Kasumi-1 (cell line): ENCODE measurements around the gene GSE1.

ENCODE experiments used
- DNase-seq, 2 experiments: peaks; one replicate each; lab custom pipeline; 2025; lab: John Stamatoyannopoulos, UW

GSE1 gene

DNA sequence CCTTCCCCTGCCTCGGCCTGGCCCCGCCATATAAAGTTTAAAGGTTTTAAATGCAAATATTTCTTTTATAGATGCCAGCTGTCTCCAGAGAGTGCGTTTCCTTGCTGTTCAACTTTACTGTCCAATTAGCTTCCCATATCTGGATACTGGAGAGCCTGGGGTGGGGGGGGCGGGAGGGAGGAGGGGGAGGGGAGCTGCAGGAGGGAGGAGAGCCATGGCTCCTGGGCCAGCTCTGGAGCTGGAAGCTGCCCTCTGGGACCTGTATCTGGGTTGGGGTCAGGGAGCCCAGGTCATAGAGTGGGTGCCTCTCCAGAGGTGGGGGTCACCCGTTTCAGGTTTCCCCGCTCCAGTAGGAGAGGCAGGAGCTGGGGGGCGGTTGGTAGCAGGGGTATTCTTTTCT lies 6.2 kb upstream of the GSE1 start:
- DNase-seq, result no peak

DNA sequence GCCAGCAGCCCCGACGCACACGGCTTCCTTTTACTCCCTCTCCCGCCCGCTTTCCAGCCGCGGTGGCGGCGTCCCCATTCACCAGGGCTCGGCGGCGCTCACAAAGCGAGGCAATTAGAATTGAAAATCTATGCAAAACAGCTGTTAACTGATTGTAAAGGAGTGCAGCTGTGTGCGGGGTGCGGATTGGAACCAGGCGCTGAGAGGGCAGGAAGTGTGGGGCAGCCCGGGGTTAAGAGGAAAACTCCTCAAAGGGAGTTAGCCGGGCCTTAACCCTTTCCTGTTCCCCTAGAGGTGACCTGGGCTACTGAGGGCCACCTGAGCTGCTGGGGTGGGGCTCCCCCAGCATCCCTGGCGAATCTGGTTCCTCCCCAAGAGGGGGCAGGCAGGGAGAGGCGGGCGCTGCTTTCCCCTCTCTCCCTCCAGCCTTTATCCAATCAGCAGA lies 5.8 kb upstream of the GSE1 start:
- DNase-seq, result peak; percentile 23 to 55

DNA sequence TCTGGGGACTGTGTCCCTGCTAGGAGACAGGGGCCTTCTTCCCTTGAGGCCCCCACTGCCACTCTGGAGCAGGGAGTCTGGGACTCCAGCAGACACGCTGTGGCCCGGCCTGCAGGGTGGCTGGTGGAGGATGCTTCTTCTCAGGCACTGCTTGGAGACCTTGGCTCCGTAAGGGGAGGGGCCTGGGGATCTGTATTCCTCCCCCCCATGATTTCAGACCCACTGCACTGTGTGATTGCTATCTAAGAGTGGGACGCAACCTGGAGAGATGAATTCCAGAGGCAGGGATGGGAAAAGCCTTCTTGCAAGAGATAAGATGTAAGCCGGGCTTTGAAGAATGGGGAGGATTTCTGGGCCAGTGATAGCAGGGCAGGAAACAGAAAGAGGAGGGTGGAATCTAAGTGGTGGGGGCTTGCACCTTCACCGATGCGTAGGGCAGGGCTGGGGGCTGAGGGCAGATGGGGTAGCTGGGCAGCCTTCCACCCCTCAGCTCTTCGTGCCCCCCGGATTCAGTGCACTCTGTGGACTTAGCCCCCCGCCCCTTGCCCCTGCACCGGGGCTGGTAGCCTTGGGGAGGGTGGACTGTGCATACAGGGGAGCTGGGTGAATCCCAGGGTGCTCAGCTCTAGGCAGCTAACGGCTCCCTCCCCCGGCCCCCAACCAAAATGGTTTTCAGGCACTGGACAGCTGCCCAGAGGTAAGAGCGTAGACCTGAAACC lies 5.2 kb upstream of the GSE1 start:
- DNase-seq, result no peak

DNA sequence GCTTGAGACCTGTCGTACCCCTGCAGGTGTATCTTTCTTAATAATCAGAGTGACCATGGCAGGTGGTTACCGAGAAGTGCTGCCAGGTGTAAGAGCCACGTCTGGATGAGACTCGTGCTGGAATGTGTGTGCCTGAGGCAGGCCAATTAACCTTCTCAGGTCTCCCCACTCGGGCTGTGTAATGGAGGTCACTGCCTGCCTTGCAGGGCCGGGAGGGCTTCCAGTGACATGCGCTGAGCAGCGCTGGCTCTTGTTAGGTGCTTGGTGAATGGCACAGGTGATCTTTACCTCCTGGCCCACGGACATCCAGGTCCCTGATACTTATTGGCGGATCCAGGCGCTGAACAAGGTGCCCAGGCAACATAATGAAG lies 4.6 kb upstream of the GSE1 start:
- no peak for DNase-seq

DNA sequence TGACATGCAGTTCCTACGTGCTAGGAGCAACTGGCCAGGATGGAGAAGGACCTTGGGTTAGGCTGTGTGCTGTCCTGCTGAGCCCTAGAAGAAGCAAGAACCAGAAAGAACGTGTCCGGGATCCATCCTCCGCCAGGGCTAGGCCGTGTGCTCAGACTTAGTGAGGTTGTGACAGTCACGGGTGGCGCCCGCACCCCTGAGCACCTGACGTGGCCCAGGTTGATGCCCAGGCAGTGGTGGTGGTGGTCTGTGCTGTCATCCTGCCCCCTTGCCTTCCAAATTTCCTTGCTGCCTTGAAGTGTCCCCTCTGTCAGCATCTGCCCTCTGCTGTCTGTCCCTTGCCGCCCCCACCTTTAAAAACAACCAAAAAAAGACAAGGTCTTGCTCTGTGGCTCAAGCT lies 4.2 kb upstream of the GSE1 start:
- DNase-seq, result no peak

DNA sequence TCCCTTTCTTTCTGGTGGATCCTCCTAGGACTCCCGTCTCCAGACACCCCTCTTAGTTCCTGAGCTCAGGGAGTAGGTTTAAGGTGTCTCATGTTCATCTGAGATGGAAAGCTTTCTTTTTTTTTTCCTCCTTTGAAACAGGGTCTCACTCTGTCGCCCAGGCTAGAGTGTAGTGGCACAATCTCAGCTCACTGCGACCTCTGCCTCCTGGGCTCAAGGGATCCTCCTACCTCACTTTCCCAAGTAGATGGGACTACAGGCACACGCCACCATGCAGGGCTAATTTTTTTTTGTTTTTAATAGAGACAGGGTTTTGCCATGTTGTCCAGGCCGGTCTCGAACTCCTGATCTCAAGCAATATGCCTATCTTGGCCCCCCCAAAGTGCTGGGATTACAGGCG lies 3.6 kb upstream of the GSE1 start:
- DNase-seq, result no peak

DNA sequence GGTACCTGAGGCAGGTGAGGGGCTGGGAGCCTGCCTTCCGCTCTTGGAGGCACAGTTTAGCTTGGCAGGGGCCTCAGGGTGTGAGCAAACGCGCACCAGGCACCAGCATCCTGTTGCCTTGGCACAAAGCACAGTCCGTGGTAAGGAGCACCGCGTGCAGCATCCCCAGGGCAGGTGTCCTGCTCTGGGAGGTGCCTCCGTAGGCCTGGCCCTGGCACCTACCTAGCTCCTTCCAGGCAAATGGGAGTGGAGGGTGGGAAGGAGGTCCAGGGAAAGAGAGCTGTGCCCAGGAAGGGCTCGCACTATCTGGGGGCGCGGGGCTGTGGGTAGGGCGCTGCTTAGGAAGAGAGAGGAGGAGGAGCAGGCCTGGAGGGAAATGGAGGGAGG lies 3.1 kb upstream of the GSE1 start:
- DNase-seq, result no peak

DNA sequence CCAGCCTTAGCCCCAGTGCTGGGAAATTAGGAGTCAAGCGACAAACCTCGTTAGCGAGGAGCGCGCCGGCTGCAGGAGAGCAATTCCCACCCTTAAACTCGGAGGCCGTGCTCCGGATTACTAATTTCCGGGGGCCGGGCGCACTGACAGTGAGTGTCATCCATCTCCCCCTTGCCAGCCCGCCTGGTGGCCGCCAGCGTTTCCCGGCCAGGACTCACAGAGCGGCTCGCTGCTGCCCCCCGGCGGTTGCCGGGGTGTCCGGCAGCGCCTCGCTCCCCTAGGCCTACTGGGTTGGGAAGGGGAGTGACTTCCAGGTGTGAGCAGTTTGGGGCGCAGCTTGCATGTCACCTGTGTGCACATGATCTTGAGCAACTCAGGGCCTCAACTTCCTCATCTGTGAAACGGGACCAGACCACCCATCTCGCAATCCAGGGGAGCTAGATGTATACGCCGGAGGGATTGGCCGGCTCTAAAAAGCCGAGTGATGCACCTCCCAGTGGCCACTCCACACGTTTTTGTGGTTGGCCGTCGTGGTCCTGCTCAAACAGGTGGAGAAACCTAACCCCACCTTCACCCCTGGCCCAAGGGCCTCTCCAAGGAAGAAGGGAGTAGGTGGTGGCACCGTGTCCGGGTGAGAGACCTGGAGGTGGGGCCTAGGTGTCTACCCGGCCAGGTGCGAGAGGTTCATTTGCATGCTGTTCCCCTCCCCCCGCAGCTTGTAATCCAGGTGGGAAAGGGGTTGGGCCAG lies 2.5 kb upstream of the GSE1 start:
- peak; percentile 86 to 90 for DNase-seq

DNA sequence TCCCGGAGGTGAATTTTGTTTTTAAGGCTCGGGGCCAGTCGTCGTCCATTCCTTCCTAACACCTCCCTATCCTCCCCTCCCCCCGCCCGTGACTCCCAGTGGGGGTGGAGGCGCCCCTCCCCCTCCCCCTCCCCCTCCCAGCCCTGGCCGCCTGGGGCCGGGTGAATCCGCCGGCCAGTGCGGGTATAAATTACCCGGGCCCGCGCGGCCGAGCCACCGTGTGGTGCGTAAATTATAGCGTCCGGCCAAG lies 2.0 kb upstream of the GSE1 start:
- no peak for DNase-seq

DNA sequence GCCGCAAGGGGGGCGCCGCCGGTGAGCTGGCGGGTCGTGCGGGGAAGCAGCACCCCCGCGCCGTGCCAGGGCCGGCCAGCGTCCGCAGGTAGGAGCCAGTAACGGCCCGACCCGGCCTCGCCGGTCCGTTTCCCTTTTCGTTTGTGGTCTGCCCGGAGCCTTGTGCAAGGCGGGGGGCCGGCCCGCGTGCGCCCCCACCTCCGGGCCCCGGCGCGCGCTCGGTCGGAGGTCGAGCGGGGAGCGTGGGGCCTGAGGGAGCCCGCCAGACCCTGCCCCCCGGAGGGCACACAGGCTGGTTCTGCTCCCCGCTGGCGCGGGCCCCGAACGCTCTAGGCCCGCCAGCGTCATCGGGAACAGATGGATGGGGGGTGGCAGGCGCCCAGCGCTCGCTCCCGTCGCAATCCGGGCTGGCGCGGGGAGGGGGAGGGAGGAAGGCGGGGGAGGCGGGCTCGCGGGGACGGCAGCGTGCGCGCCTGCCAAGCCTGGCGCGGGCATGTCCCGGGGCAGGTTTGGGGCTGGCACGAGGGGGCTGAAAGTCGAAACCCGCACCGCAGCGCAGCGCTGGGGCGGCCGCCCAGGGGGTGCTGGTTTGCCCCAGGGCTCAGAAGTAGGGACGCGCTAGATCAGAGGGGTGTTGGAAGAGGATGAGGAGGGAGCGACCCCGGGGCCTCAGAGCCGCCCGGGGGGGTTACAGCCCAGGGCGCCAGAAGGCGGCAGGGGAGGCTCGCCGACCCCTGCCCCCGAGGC lies 1.5 kb upstream of the GSE1 start:
- DNase-seq, result peak; percentile 41 to 61

DNA sequence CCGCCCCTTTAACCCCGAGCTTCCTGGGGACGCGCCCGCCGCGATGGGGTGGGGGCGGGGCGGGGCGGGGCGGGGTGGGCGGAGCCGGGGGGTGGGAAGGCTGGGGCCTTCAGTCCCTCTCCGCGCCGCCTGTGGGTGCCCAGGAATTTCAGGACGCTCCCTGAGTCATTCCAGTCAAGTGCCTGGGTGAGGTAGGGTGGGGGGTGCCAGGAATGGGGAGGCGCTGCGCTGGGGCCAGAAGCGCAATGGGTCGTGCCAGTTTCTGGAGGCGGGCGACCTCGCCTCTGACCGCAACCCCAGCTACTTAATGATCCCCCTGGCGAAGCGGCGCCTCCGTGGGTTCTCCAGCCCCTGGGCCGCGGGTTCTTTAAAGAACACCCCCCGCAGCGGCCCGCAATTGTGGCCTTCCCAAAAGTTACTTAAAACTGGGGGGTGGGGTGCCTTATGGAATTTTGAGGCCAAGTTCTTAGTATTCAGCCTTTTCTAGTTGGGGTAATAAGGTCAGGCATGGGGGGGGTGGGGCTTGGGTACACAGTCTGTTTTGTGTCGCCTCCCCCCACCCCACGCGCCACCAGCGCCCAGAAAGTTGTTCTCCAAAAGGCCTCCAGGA lies 826 bp upstream of the GSE1 start:
- DNase-seq, result peak in 1 of 2 experiments; percentile 43

DNA sequence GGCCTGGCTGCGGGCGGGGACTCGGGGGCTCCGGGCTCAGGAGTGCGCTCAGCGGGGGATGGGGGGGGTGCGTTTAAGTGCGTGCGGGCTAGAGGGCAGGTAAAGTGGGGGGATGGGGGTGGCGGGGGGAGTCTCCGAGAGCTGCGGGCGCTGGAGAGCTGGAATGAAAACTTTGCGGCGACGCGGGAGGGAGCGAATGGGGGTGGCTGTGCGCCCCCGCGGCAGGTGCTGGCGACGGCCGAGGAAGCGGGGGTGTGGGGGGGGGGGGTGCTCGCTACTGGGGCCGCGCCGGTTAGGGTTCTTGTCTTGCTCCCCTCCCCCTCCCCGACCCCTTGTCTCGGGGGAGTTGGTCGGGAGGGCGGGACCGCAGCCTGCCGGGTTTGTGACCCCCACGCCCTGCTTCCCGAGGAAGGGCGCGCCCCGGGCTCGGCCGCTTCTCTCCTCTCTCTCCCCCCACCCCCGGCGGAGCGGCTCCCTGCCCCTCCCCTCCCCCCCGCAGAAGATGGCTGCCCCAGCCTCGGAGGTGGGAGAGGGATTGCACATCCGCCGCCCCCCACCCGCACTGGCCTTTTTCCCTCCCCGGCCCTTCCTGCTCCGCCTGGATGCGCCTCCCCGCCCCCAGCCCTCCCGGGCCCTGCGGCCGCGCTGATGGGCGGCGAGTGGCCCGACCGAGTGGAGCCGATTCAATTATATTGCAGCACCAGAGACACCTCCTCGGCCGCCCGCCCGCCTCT lies 649 bp downstream of the GSE1 start:
- peak in 1 of 2 experiments; percentile 12 for DNase-seq

DNA sequence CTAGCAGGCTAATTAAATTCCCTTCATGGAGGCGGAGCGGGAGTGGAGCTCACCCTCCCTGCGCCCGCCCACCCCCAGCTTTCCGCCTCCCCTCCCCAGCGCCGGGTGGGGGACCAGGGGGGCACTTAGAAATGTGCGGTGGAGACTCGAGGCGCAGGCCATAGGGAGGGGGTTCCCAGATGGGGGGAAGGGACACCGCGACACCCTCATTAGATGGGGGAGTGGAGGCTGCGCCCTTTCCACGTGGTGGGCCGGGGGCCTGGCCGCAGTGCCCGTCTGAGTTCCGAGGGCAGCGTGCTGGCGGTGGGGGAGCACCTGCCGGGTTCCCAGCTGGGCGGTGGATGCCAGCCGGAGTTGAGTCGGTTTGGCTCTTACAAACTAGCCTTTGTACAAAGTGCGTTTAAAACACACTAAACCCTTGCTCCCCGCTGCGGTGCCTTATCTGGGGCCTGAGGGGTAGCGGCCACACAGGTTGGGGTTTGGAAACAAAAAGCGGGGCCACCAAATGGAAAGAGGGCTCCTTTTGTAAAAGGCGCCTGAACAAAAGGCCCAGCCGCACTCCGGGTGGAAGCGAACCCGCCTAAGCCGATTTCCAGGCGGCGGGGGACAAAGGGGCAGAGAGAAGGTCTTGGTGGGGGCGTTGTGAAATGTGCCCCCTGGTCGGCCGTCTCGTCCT lies 1.4 kb downstream of the GSE1 start:
- no peak for DNase-seq

DNA sequence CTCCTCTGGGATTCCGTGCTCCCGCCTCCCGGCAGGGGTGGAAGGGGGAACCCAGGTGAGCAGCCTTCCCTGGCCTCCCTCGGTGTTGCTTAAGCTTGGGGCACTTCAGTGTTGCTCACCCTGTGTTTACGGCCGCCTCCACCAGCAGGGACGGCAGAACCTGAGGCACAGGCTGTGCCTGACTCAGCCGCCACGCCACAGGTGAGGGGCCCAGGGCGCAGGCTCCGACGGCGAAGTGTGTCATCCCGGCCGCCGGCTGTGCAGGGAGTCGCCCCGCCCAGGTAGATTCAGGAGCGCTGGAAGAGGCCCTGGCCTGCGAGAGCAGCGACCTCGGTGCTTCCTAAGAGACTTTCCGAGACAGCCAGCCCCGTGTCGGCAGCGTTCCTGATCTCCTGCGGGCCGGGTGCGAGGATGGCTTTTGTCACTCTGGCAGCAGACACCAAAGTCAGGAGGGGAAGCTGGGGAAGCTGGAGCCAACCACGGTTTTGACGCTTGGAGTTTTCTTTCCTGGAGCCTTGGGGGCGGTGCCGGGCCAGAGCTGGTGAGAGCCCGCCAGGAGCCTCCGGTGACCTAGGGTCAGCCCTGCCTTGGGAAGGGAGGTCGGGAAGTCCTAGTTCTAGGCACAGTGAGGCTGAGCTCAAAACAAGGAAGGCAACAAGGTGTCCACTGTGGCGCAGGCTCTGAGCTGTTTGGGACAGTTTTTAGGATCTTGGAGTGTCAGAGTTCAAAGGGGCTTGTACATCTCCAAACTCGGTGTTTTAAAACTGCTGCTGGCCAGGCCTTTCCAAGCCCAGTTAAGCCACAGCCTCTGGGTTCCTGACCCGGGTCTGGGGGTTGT lies 2.1 kb downstream of the GSE1 start:
- peak; percentile 43 to 58 for DNase-seq

DNA sequence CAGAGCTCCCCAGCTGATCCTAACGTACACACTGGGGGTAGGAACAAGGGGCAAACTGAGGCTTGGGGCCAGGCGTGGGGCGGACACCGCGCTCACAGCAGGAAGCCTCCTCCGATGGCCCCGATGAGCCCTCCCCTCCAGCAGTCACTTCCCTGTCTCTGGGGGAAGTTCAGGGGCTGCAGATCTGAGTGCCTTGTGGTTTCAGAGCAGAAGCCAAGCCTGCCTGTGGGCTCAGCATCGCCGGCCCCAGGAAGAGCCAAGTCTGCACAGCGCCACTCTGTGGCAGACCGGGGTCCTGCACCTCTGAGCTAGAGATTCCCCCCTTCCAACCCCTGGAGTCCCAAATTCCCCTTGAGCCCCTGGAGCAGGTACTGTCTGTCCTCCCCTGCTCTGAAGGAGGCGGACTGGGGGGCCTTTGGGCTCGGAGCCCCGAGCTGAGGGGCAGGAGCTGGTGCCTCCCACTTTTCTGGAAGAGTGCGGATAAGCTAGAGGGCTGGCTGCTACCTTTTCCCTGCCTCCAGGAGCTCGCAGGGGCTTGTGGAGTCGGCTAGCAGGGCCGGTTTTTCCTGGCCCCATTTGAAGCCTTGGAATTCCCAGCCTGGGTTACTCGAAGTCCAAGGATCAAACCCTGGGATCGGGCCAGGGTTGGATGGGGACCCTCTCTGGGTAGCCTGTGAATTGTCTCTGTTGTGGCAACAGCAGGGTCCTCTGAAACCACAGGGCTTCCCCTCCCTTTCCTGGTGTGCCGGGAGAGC lies 2.9 kb downstream of the GSE1 start:
- DNase-seq, result peak; percentile 96 to 97

DNA sequence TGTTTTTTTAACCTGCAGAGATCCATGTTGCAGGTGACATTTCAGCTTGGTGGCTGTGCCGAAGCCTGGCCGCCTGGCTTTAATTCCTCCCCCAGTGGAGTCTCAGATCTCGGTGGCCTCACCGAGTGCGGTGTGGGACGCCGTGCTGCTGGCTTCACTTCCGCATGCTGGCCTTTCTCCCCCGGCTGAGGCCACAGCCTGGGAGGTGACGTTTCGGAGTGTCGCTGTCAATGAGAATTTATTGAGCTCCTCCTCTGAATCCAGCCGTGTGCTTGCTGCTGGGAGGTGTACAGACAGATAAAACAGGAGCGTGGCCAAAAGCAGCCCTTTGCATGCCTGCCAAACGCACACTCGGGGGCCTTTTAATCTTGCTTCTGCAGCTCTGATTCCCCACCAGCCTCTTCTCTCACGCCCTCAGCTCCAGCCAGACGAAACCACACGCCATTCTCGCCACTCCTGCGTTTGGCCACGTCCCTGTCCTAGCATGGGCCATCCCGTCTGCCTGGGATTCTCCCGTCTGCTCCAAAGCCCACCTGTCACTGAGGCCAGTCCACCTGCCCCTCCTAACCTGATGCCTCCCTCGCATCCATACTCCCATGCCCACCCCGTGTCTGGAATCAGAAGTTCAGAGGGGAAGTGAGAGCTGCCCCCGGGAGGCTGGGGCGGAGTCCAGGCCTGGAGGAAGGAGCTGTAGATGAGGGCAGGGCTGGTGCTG lies 3.6 kb downstream of the GSE1 start:
- DNase-seq, result peak; percentile 35 to 45

DNA sequence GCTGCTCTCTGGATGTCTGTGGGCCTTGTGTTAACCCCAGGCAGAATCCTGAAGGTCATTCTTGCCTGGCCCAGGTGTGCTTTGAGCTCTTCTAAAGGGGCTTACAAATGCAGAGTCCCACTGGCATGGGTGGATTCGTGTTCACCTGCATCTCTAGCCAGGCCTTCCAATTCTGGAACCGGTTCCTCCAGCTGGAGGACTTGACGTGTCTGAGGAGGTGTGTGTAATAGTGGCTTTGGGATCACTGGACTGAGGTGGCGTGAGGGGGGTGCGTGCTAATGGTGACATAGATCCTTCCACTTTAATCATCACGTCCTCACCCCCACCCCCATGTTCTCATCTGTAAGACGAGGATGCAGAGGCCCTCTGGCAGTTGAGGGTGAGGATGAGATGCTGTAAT lies 4.8 kb downstream of the GSE1 start:
- DNase-seq, result no peak

DNA sequence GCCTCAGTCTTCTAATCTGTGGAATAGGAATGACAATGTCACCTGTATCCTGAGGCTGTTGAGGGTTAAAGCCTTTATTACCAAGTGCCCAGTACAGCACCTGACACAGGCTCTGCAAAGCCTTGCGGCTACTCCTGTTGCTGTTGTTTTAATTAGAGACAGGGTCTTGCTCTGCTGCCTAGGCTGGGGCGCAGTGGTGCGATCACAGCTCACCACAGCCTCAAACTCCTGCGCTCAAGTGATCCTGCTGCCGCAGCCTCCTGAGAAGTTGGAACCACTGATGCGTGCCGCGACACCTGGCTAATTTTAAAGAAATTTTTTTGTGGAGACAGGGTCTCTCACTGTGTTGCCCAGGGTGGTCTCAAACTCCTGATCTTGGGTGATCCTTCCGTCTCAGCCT lies 5.4 kb downstream of the GSE1 start:
- DNase-seq, result no peak
